Ovary (tissue), 3 donors: ENCODE results near the gene STAT5A.

ENCODE experiments used
- CTCF ChIP-seq, 3 donors: fragments of 450-650 bp in 2 of 3; fragments of 200-600 bp in 1 of 3; IDR thresholded peaks; one replicate each; pipeline versions ENCODE4 v1.5.1 to v1.8.0; 2016 to 2022; ENCODE audit warnings: antibody characterized with exemption in 3 of 3, mild to moderate bottlenecking in 1 of 3
- EP300 ChIP-seq: sonication (generic); formaldehyde crosslinking; IDR thresholded peaks from one replicate; pipeline ENCODE4 v1.6.1; 2017; ENCODE audit warnings: antibody characterized with exemption
- donor health status: DM: no; HTN: no; CAD: no.

GRCh38 chr17:42348104-42348503 lies 59.8 kb downstream of the STAT5A start:
- TF ChIP-seq CTCF (IDR thresholded peaks at IDR 0.05) (no peak), EP300 (no peak)
